ENCODE results near the gene APBA1. TPM values are rescaled to one million over a fixed set of nuclear protein-coding genes. Genes with fewer than 3 reads are reported as not detected.

APBA1 gene
- polyA plus RNA-seq, 3 donors = 1.6 TPM; not detected in 2

GRCh38 chr9:69516353-69517322, 155.5 kb downstream of the APBA1 start:
- peaks cover 8 to 19% (median 13%) of the 10 kb centered on the region in 7 donors for H3K9me3 Mint-ChIP-seq
- no peak overlapping the region for H3K4me3 Mint-ChIP-seq
- Histone ChIP-seq H3K4me2 (replicated peaks; ENCODE audit: extremely low read depth, low read length, poor library complexity, severe bottlenecking) (no peak overlapping the region), H4K20me1 (ENCODE audit: insufficient read depth, low read length) (no peaks in the 10 kb centered on the region), H3K27ac (ENCODE audit: low read depth in 1 of 2, low read length in 2 of 2) (no peak overlapping the region), H3K27me3 (ENCODE audit: control insufficient read depth in 2 of 2, insufficient read depth in 2 of 2, low read length in 2 of 2) (no peaks in the 10 kb centered on the region), H2AFZ (ENCODE audit: insufficient read depth, low read depth, low read length, poor library complexity, severe bottlenecking) (no peak overlapping the region), H3K4me3 (replicated peaks in 1 of 3; ENCODE audit: low read depth in 2 of 3, low read length in 3 of 3) (no peak overlapping the region), H3K79me2 (ENCODE audit: insufficient read depth, low read length) (no peaks in the 10 kb centered on the region), H3K9me3 (replicated peaks in 1 of 2; ENCODE audit: control insufficient read depth in 1 of 2, insufficient read depth in 1 of 2, low read length in 2 of 2) (peaks cover 15 to 22% of the 10 kb centered on the region in 2 donors), H3K4me1 (ENCODE audit: control insufficient read depth in 1 of 2, insufficient read depth in 2 of 2, low read length in 2 of 2) (no peaks in the 10 kb centered on the region), H3K36me3 (replicated peaks in 1 of 2; ENCODE audit: control insufficient read depth in 1 of 2, insufficient read depth in 2 of 2, low read length in 2 of 2) (no peaks in the 10 kb centered on the region), H3K9ac (ENCODE audit: insufficient read depth, low read length, poor library complexity, severe bottlenecking) (no peak overlapping the region)
- WGBS (ENCODE audit: insufficient coverage) = 89% methylated on average over 99 of the region's 111 CpGs
- H3K4me1 Mint-ChIP-seq = no peaks in the 10 kb centered on the region
- intact Hi-C loops (cut with micrococcal nuclease) = no loop called here
- peaks cover 3 to 5% (median 3%) of the 10 kb centered on the region in 3 donors for H3K27me3 Mint-ChIP-seq (ENCODE audit: low read depth in 3 of 3)
- TF ChIP-seq CTCF (IDR thresholded peaks at IDR 0.05) = no peak
- no peaks in the 10 kb centered on the region for H3K36me3 Mint-ChIP-seq
- DNase-seq = no peak
- no peak overlapping the region for H3K27ac Mint-ChIP-seq

GRCh38 chr9:69515810-69516209, 156.4 kb downstream of the APBA1 start:
- 98% methylated on average over 21 of the region's 23 CpGs for WGBS (ENCODE audit: insufficient coverage)
- H3K4me1 Mint-ChIP-seq = no peaks in the 10 kb centered on the region
- intact Hi-C loops (cut with micrococcal nuclease) = no loop called here

More at GRCh38 chr9:69515810-69516209, 156.4 kb downstream of the APBA1 start:
- Histone ChIP-seq H3K4me1 (ENCODE audit: control insufficient read depth in 1 of 2, insufficient read depth in 2 of 2, low read length in 2 of 2) (no peaks in the 10 kb centered on the region), H3K27me3 (ENCODE audit: control insufficient read depth in 2 of 2, insufficient read depth in 2 of 2, low read length in 2 of 2) (no peaks in the 10 kb centered on the region), H3K36me3 (replicated peaks in 1 of 2; ENCODE audit: control insufficient read depth in 1 of 2, insufficient read depth in 2 of 2, low read length in 2 of 2) (no peaks in the 10 kb centered on the region), H4K20me1 (ENCODE audit: insufficient read depth, low read length) (no peaks in the 10 kb centered on the region), H3K4me2 (replicated peaks; ENCODE audit: extremely low read depth, low read length, poor library complexity, severe bottlenecking) (no peak overlapping the region), H3K79me2 (ENCODE audit: insufficient read depth, low read length) (no peaks in the 10 kb centered on the region), H3K9ac (ENCODE audit: insufficient read depth, low read length, poor library complexity, severe bottlenecking) (no peak overlapping the region), H3K4me3 (replicated peaks in 1 of 3; ENCODE audit: low read depth in 2 of 3, low read length in 3 of 3) (no peak overlapping the region), H3K9me3 (replicated peaks in 1 of 2; ENCODE audit: control insufficient read depth in 1 of 2, insufficient read depth in 1 of 2, low read length in 2 of 2) (peaks cover 15 to 22% of the 10 kb centered on the region in 2 donors), H2AFZ (ENCODE audit: insufficient read depth, low read depth, low read length, poor library complexity, severe bottlenecking) (no peak overlapping the region), H3K27ac (ENCODE audit: low read depth in 1 of 2, low read length in 2 of 2) (no peak overlapping the region)
- no peak for TF ChIP-seq CTCF (IDR thresholded peaks at IDR 0.05)
- Mint-ChIP-seq H3K9me3 (peaks cover 8 to 22% (median 13%) of the 10 kb centered on the region in 7 donors), H3K36me3 (no peaks in the 10 kb centered on the region), H3K4me3 (no peak overlapping the region), H3K27ac (no peak overlapping the region), H3K27me3 (ENCODE audit: low read depth in 3 of 3) (peaks cover 3 to 5% (median 3%) of the 10 kb centered on the region in 3 donors)
- no peak for DNase-seq
